ENCODE data around the gene HSD17B1.
A peak's percentile ranks its signal among the peaks of the same experiment; 100 is the strongest.
"Not testable (repeated sequence)": the region's sequence is repeated elsewhere in the genome, so short reads cannot be mapped to it uniquely, and the experiment has no call there.

HSD17B1 gene

GRCh38 chr17:42547001-42547461 is 5.7 kb upstream of the HSD17B1 start:
- no peak for DNase-seq (ENCODE audit: low read depth in 3 of 3, low spot score in 1 of 3)

GRCh38 chr17:42547698-42548069 is 5.0 kb upstream of the HSD17B1 start:
- DNase-seq (ENCODE audit: low read depth in 3 of 3, low spot score in 1 of 3), result no peak

- DNase-seq (ENCODE audit: low read depth in 3 of 3, low spot score in 1 of 3), result peak; percentile 40 to 73 (median 51)
Observed at GRCh38 chr17:42548070-42548837, 4.5 kb upstream of the HSD17B1 start.

GRCh38 chr17:42548993-42549755 is 3.5 kb upstream of the HSD17B1 start:
- DNase-seq (ENCODE audit: low read depth in 3 of 3, low spot score in 1 of 3), result no peak

GRCh38 chr17:42553161-42553818 is 567 bp downstream of the HSD17B1 start:
- no peak for DNase-seq (ENCODE audit: low read depth in 3 of 3, low spot score in 1 of 3)

GRCh38 chr17:42553866-42554249 is 1.1 kb downstream of the HSD17B1 start:
- DNase-seq (ENCODE audit: low read depth in 3 of 3, low spot score in 1 of 3), result no peak

- peak in 2 of 3 donors; percentile 39 to 53 for DNase-seq (ENCODE audit: low read depth in 3 of 3, low spot score in 1 of 3)
Observed at GRCh38 chr17:42554250-42555121, 1.8 kb downstream of the HSD17B1 start.

GRCh38 chr17:42555122-42555622 is 2.4 kb downstream of the HSD17B1 start:
- DNase-seq (ENCODE audit: low read depth in 3 of 3, low spot score in 1 of 3), result no peak

- DNase-seq (ENCODE audit: low read depth in 3 of 3, low spot score in 1 of 3), result not testable (repeated sequence)
Observed at GRCh38 chr17:42555961-42556617, 3.4 kb downstream of the HSD17B1 start.

- no peak for DNase-seq (ENCODE audit: low read depth in 3 of 3, low spot score in 1 of 3)
Observed at GRCh38 chr17:42559075-42559474, 6.4 kb downstream of the HSD17B1 start.

- no peak for DNase-seq (ENCODE audit: low read depth in 3 of 3, low spot score in 1 of 3)
Observed at GRCh38 chr17:42560246-42560645, 7.5 kb downstream of the HSD17B1 start.

GRCh38 chr17:42561897-42562387 is 9.2 kb downstream of the HSD17B1 start, which contains the start of gene COASY:
Gene COASY (plus strand): TSS chr17:42562148. CDS start chr17:42562623, 475 bp downstream.
- DNase-seq (ENCODE audit: low read depth in 3 of 3, low spot score in 1 of 3), result peak; percentile 70 to 82 (median 79)

- DNase-seq (ENCODE audit: low read depth in 3 of 3, low spot score in 1 of 3), result no peak
Observed at GRCh38 chr17:42562388-42563142, 9.8 kb downstream of the HSD17B1 start.

- DNase-seq (ENCODE audit: low read depth in 3 of 3, low spot score in 1 of 3), result no peak
Observed at GRCh38 chr17:42563143-42563509, 10.4 kb downstream of the HSD17B1 start.

GRCh38 chr17:42563543-42563942 is 10.8 kb downstream of the HSD17B1 start:
- DNase-seq (ENCODE audit: low read depth in 3 of 3, low spot score in 1 of 3), result no peak

- no peak for DNase-seq (ENCODE audit: low read depth in 3 of 3, low spot score in 1 of 3)
Observed at GRCh38 chr17:42563950-42564349, 11.2 kb downstream of the HSD17B1 start.

- no peak for DNase-seq (ENCODE audit: low read depth in 3 of 3, low spot score in 1 of 3)
Observed at GRCh38 chr17:42564815-42565522, 12.2 kb downstream of the HSD17B1 start.

- DNase-seq (ENCODE audit: low read depth in 3 of 3, low spot score in 1 of 3), result no peak
Observed at GRCh38 chr17:42565523-42566214, 12.9 kb downstream of the HSD17B1 start.

Data from stimulated activated CD4-positive, alpha-beta T cell treated with anti-CD3 and anti-CD28 coated beads, TNF-alpha, amount 100 ng/mL, for 1 hour (primary cell).